Prostate gland (tissue), 2 donors: ENCODE results near the gene PTPRD.

Experiments
- POLR2A ChIP-seq: fragments of 450-650 bp; IDR thresholded peaks from one replicate; pipeline ENCODE4 v1.6.1; 2016; ENCODE audit warnings: antibody characterized with exemption, mild to moderate bottlenecking
- POLR2AphosphoS5 ChIP-seq: sonication (generic); formaldehyde crosslinking; IDR thresholded peaks from one replicate; pipeline ENCODE4 v1.6.1; 2017; ENCODE audit warnings: antibody characterized with exemption
- TF ChIP-seq, protein P1 (sequence below), 4 experiments: fragments of 200-600 bp in 2 of 4; fragments of 450-650 bp in 2 of 4; sonication (generic) in 2 of 4; IDR thresholded peaks; 1 replicate in 3 of 4; 2 replicates in 1 of 4; pipeline ENCODE4 v1.5.1; 2016 to 2019; ENCODE audit warnings: antibody characterized with exemption in 4 of 4, mild to moderate bottlenecking in 2 of 4, moderate library complexity in 2 of 4

DNA sequence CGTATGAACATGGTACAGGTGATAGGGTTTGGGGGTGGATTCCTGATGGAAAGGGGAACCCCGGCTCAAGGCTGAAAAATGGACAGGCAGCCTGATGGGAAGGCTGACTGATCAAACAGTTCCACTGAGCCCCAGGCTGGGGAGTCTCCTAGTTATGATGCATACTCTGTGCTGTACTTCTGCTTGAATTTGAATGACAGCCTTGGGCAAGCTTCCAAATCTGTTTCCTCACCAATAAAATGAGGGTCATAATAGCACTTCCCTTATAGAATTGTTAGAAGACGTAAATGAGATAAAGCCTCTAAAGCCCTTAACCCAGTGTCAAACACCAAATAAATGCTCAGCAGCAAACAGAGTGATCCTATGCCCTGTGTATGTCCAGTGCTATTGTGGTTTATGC, 2334.8 kb downstream of the PTPRD start:
- TF ChIP-seq, protein P1, sequence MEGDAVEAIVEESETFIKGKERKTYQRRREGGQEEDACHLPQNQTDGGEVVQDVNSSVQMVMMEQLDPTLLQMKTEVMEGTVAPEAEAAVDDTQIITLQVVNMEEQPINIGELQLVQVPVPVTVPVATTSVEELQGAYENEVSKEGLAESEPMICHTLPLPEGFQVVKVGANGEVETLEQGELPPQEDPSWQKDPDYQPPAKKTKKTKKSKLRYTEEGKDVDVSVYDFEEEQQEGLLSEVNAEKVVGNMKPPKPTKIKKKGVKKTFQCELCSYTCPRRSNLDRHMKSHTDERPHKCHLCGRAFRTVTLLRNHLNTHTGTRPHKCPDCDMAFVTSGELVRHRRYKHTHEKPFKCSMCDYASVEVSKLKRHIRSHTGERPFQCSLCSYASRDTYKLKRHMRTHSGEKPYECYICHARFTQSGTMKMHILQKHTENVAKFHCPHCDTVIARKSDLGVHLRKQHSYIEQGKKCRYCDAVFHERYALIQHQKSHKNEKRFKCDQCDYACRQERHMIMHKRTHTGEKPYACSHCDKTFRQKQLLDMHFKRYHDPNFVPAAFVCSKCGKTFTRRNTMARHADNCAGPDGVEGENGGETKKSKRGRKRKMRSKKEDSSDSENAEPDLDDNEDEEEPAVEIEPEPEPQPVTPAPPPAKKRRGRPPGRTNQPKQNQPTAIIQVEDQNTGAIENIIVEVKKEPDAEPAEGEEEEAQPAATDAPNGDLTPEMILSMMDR (IDR thresholded peaks at IDR 0.05): no peak
- TF ChIP-seq POLR2A (no peak), POLR2AphosphoS5 (no peak)
